ENCODE data around the gene DEGS2. TPM values are rescaled to one million over a fixed set of nuclear protein-coding genes. Genes with fewer than 3 reads are reported as not detected.

The DEGS2 gene
- total and polyA plus RNA-seq, 2 donors (not counting 1 experiment from before 2014, with no cell fraction given) = 0.82 to 6.4 TPM

DNA sequence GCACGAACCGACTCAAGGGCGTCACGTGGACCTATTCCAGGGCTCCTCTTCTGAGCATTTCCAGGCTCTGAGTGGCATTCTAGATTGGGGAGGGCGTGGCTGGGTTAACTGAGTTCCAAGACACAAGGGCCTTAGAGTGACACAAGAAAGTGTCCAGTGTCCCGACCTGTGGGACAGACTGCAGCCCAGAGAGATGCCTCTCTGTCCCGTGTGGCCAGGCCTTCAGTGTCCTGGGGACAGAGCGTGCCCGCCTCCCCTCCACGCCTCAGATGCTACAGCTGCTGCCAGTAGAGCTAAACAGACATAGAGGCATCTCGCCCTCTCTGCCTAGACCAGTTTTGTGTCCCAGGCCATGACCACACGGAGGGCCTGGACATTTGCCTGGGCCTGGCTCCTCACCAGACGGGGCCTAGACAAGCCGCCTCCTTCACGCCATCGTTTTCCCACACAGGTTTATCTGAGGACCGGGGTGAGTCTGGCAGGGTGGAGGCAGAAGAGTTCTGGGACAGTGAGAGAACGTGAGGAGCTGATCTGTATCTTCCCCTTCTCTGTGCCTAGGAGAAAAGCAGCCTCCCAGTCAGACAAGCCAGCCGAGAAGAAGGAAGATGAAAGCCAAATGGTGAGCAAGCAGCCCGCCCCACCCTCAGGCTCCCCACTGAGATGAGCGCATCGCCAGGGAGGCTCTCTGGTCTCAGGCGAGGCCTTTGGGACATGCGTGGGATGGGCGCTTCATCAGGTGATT lies 27.1 kb downstream of the DEGS2 start:
- Histone ChIP-seq H4K20me1 (ENCODE audit: control insufficient read depth, insufficient read depth, low read length, poor library complexity, severe bottlenecking) (peaks cover 75% of the 10 kb centered on the region), H3K27ac (ENCODE audit: low read length in 2 of 2) (no peak overlapping the region), H3K79me2 (ENCODE audit: control insufficient read depth, insufficient read depth, low read length) (peaks cover 25% of the 10 kb centered on the region), H3K9me3 (ENCODE audit: control extremely low read depth in 1 of 3, control insufficient read depth in 2 of 3, insufficient read depth in 1 of 3, low read length in 2 of 3) (no peaks in the 10 kb centered on the region), H2AFZ (ENCODE audit: insufficient read depth, low read depth, low read length, poor library complexity, severe bottlenecking) (no peak overlapping the region), H3K4me3 (ENCODE audit: control extremely low read depth in 1 of 5, extremely low read depth in 1 of 5, insufficient read depth in 1 of 5, low read depth in 2 of 5, low read length in 4 of 5) (no peak overlapping the region), H3K4me2 (replicated peaks; ENCODE audit: low read depth, low read length, poor library complexity, severe bottlenecking) (no peak overlapping the region), H3K36me3 (replicated peaks in 1 of 2; ENCODE audit: control extremely low read depth in 1 of 2, control insufficient read depth in 1 of 2, extremely low read depth in 1 of 2, insufficient read depth in 2 of 2, low read length in 1 of 2) (peaks cover 0 to 98% of the 10 kb centered on the region in 2 experiments), H3K9ac (ENCODE audit: low read length) (no peak overlapping the region), H3K27me3 (replicated peaks in 1 of 4; ENCODE audit: control extremely low read depth in 1 of 4, control insufficient read depth in 3 of 4, insufficient read depth in 4 of 4, low read length in 3 of 4) (no peaks in the 10 kb centered on the region), H3K4me1 (ENCODE audit: control insufficient read depth in 2 of 2, insufficient read depth in 2 of 2, low read length in 2 of 2) (no peaks in the 10 kb centered on the region)
- no peak for TF ChIP-seq EZH2 (IDR thresholded peaks at IDR 0.05; ENCODE audit: borderline replicate concordance, insufficient read depth, low read depth, low read length, poor library complexity, severe bottlenecking)
- TF ChIP-seq, protein P1, sequence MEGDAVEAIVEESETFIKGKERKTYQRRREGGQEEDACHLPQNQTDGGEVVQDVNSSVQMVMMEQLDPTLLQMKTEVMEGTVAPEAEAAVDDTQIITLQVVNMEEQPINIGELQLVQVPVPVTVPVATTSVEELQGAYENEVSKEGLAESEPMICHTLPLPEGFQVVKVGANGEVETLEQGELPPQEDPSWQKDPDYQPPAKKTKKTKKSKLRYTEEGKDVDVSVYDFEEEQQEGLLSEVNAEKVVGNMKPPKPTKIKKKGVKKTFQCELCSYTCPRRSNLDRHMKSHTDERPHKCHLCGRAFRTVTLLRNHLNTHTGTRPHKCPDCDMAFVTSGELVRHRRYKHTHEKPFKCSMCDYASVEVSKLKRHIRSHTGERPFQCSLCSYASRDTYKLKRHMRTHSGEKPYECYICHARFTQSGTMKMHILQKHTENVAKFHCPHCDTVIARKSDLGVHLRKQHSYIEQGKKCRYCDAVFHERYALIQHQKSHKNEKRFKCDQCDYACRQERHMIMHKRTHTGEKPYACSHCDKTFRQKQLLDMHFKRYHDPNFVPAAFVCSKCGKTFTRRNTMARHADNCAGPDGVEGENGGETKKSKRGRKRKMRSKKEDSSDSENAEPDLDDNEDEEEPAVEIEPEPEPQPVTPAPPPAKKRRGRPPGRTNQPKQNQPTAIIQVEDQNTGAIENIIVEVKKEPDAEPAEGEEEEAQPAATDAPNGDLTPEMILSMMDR (IDR thresholded peaks at IDR 0.05) = no peak
- H3K4me3 Mint-ChIP-seq = no peak overlapping the region
- ATAC-seq (ENCODE audit: low read depth) (no peak), DNase-seq (no peak)
- no peaks in the 10 kb centered on the region for H3K4me1 Mint-ChIP-seq
- ChIA-PET CTCF (no interaction called here), POLR2A (interaction anchor here (0.5 kb wide), 1 partner anchor 149 kb away, joined by 4 read pairs; no protein-coding TSS in a partner anchor)
- no peaks in the 10 kb centered on the region for H3K27me3 Mint-ChIP-seq
- 94% methylated on average over 24 of the region's 25 CpGs for WGBS (ENCODE audit: insufficient coverage)
- no peak overlapping the region for H3K27ac Mint-ChIP-seq
- intact Hi-C loops (cut with micrococcal nuclease) = no loop called here
- no peaks in the 10 kb centered on the region for H3K9me3 Mint-ChIP-seq (ENCODE audit: insufficient read depth)

DNA sequence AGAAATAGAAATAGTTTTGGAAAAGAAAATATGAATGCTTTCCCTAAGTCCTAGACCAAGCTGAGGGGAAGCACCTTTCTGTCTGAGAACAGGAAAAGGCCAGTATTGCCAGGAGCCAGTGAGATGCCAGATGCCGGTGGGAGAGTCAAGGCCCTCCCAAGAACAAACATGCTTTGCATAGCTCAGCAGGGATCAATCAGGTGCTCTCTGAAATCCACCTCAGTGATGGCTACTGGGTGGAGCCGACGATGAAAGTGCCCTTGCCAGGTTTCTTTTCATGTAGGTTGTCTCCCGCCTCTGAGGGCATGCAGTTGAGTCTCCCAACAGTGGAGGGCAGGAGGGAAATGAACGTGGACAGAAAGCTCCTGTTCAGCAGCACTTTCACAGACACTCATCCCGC lies 28.3 kb downstream of the DEGS2 start:
- H3K36me3 ChIP-seq (replicated peaks in 1 of 2; ENCODE audit: control extremely low read depth in 1 of 2, control insufficient read depth in 1 of 2, extremely low read depth in 1 of 2, insufficient read depth in 2 of 2, low read length in 1 of 2) = peaks cover 0 to 99% of the 10 kb centered on the region in 2 experiments
- TF ChIP-seq, protein P1 (IDR thresholded peaks at IDR 0.05) = no peak
- TF ChIP-seq EZH2 (IDR thresholded peaks at IDR 0.05; ENCODE audit: borderline replicate concordance, insufficient read depth, low read depth, low read length, poor library complexity, severe bottlenecking) = no peak
- no peaks in the 10 kb centered on the region for H3K9me3 Mint-ChIP-seq (ENCODE audit: insufficient read depth)
- no peak overlapping the region for H3K4me3 Mint-ChIP-seq
- H3K27me3 Mint-ChIP-seq = no peaks in the 10 kb centered on the region
- intact Hi-C loops (cut with micrococcal nuclease) = no loop called here
- H3K9ac ChIP-seq (ENCODE audit: low read length) = no peak overlapping the region
- no peak overlapping the region for H3K4me2 ChIP-seq (replicated peaks; ENCODE audit: low read depth, low read length, poor library complexity, severe bottlenecking)
- no peaks in the 10 kb centered on the region for H3K9me3 ChIP-seq (ENCODE audit: control extremely low read depth in 1 of 3, control insufficient read depth in 2 of 3, insufficient read depth in 1 of 3, low read length in 2 of 3)
- H3K4me3 ChIP-seq (ENCODE audit: control extremely low read depth in 1 of 5, extremely low read depth in 1 of 5, insufficient read depth in 1 of 5, low read depth in 2 of 5, low read length in 4 of 5) = no peak overlapping the region
- peaks cover 33% of the 10 kb centered on the region for H3K79me2 ChIP-seq (ENCODE audit: control insufficient read depth, insufficient read depth, low read length)
- peak overlapping the region; percentile 32 for H3K27ac Mint-ChIP-seq
- no peaks in the 10 kb centered on the region for H3K4me1 Mint-ChIP-seq
- no peak for ATAC-seq (ENCODE audit: low read depth)
- whole genome bisulfite sequencing (ENCODE audit: insufficient coverage) = 100% methylated on average over 6 of the region's 6 CpGs
- no peak overlapping the region for H3K27ac ChIP-seq (ENCODE audit: low read length in 2 of 2)
- H3K27me3 ChIP-seq (replicated peaks in 1 of 4; ENCODE audit: control extremely low read depth in 1 of 4, control insufficient read depth in 3 of 4, insufficient read depth in 4 of 4, low read length in 3 of 4) = no peaks in the 10 kb centered on the region
- no peak overlapping the region for H2AFZ ChIP-seq (ENCODE audit: insufficient read depth, low read depth, low read length, poor library complexity, severe bottlenecking)
- H3K4me1 ChIP-seq (ENCODE audit: control insufficient read depth in 2 of 2, insufficient read depth in 2 of 2, low read length in 2 of 2) = no peaks in the 10 kb centered on the region
- peaks cover 75% of the 10 kb centered on the region for H4K20me1 ChIP-seq (ENCODE audit: control insufficient read depth, insufficient read depth, low read length, poor library complexity, severe bottlenecking)
- ChIA-PET POLR2A (no interaction called here), CTCF (no interaction called here)
- DNase-seq = no peak

Measured in B cell (primary cell).